SK-N-DZ (cell line): ENCODE results near the gene ADGRL3.
"Not testable (repeated sequence)": the region's sequence is repeated elsewhere in the genome, so short reads cannot be mapped to it uniquely, and the experiment has no call there.

ENCODE experiments used
- DNase-seq: peaks from one replicate; pipeline ENCODE4 v3.0.0-alpha.2; 2015; ENCODE audit warnings: low spot score

The ADGRL3 gene

GRCh38 chr4:61205066-61205465, 4.9 kb downstream of the ADGRL3 start:
- DNase-seq, result no peak

DNA sequence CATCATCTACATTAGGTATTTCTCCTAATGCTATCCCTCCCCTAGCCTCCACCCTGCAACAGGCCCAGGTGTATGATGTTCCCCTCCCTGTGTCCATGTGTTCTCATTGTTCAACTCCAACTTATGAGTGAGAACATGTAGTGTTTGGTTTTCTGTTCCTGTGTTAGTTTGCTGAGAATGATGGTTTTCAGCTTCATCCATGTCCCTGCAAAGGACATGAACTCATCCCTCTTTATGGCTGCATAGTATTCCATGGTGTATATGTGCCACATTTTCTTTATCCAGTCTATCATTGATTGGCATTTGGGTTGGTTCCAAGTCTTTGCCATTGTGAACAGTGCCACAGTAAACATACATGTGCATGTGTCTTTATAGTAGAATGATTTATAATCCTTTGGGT, 7.0 kb downstream of the ADGRL3 start:
- not testable (repeated sequence) for DNase-seq

DNA sequence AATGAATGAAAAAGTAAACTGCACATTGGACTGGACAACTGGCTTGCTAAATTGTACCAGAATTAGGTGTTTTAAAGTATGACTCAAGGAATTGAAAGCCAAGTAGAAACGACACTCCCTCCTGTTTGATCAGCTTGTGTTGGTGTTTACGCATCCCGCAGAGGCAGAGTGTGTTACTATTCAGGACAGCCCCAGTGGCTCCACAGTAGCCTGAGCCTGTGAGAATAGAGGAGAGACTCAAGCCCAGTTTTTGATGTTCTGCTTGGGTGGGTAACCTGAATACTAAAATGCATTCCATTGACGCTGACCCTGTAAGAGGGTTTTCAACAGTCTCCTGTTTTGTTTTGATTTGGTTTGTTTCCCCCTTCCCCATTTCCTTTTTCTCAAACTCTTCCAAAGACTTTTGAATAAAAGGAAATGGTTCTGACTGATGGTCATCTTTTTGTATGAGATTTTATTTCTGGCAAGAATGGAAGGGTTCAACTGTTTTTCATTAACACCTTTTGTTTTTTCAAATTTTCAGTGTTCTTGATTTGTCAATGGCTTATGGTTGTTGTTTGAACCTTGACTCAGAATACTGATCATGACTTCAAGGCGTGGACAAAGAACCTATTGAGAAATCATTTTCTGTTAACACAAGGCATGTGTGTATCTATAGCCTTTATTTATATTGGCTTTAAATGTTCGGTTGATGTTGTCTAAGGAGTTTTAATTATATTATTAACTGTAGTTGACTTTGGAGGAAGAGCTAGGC, 10.2 kb downstream of the ADGRL3 start:
- no peak for DNase-seq

GRCh38 chr4:61211781-61212180, 11.7 kb downstream of the ADGRL3 start:
- DNase-seq, result no peak

- DNase-seq, result peak; percentile 15
These were observed 12.7 kb downstream of the ADGRL3 start for GRCh38 chr4:61212788-61213187.

DNA sequence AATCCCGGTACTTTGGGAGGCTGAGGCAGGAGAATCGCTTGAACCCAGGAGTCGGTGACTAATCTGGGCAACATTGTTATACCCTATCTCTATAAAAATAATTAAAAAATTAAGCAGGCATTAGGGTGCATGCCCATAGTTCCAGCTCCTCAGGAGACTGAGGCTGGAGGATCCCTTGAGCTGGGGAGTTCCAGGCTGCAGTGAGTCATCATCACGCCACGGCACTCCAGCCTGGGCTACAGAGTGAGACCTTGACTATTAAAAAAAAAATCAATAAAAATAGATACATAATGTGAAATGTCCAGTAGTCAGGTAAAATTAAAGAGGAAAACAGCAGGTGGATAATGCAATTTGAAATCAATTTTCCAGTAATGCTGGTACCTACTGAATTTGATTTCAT, 14.6 kb downstream of the ADGRL3 start:
- DNase-seq, result no peak

DNA sequence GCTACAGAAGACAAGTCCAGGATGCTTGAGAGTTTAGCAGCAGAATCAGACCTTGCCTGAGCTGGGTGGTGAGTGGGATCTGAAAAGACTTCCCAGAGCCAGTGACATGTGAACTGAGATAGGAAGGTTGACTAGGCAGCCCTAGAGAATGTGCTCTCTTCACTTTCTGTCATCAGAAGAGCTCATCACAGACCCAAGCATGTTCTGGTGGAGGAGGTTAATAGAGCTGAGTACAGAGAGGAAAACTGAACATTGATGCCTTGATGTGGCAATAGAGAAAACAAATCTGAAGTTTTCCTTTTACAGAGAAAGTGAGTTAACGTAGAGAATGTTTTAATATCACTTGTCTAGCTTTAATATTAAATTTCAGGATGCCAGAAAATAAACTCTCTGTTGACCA, 17.1 kb downstream of the ADGRL3 start:
- no peak for DNase-seq

DNA sequence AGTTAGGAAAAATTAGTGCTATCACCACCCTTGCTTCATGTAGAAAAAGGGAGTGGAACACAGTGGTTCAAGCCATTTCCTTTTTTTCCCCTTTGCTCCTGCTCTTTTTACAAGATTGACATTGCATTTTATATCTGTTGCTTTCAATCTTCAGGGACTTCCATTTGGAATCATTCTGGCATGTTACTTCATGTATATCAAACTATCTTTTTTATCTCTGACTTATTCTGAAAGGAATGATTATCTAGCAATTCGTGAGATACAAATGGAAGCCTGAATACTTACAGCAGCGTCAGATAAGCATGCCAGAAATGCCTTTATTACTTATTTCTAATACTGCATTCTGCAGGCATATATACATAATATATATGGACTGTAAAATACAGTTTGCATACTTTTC, 20.4 kb downstream of the ADGRL3 start:
- DNase-seq, result no peak

DNA sequence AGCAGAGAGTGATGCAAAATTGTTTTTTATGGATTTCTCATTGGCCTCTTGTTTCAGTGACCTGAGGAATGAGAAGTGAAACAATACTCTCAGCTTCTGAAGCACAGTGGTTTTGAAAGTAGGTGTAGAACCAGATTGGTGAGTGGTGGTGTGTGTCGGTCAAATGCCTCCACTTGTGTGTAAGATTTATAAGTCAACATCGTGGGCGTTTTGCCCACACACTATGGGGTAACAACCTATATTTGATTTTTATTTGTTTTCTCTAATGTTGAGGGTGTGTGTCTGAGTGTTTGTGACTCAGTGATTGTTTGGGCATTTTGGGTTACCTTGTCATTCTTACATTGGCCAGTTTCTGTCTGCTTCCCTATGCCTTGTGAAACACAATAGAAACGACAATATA, 23.3 kb downstream of the ADGRL3 start:
- DNase-seq, result no peak

- no peak for DNase-seq
These were observed 24.4 kb downstream of the ADGRL3 start for GRCh38 chr4:61224573-61224972.

GRCh38 chr4:61225656-61226055, 25.5 kb downstream of the ADGRL3 start:
- DNase-seq, result no peak

DNA sequence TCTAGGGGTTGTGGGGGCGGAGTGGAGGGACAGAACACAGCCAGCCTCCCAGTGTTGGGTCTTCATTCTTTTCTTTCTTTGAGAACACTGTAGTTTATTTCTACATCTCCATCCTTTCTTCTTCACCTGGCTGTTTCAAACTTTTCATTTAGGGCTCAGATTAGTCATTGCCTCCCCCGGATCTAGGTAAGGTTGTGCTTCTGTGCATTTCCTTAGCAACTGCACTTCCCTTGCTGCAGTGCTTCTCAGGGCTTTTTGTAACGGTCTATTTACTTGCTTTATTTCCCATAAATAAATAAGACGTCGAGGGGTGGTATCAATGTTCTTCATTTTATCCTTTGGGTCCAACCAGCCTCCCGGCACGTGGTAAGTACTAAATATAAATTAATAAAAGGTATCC, 31.3 kb downstream of the ADGRL3 start:
- no peak for DNase-seq

GRCh38 chr4:61239250-61239649, 39.1 kb downstream of the ADGRL3 start:
- no peak for DNase-seq

DNA sequence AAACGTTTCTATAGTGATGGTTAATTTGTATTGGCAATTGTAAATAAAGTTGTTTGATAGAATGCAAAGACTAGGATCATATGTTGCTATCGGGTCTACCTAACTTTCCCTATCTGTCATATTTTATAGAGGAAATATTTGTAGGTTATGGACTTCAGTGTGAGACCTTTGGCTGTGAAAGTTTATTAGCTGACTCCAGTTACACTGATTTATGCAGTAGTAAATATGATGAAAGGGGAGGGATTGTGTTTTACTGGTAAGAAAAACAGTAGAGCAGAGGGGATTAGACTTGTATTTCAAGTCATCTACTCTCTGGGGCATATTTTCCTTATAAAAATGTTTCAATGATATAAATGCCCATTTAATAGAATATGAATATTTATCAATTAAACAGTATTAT, 43.8 kb downstream of the ADGRL3 start:
- no peak for DNase-seq

- DNase-seq, result no peak
These were observed 45.1 kb downstream of the ADGRL3 start for GRCh38 chr4:61245069-61245714.

GRCh38 chr4:61246034-61246433, 45.9 kb downstream of the ADGRL3 start:
- DNase-seq, result peak; percentile 2

GRCh38 chr4:61248705-61249104, 48.6 kb downstream of the ADGRL3 start:
- no peak for DNase-seq

DNA sequence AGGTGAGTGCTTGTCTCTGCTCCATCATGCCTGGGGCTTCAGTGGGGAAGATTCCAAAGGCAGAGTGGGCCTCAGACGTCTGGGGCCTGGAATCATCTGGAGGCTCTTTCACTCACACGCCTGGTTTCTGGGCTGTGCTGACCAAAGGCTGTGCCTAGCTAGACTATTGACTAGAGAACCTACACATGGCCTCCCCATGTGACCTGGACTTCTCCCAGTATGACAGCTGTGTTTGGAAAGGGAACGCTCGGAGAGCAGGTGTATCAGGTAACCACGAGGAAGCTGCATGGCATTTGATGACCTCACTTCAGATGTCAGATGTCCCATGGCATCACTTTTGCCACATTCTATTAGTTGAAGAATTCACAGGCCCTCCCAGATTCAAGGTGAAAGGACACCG, 51.0 kb downstream of the ADGRL3 start:
- peak; percentile 2 for DNase-seq

- no peak for DNase-seq
These were observed 54.3 kb downstream of the ADGRL3 start for GRCh38 chr4:61254406-61254805.

DNA sequence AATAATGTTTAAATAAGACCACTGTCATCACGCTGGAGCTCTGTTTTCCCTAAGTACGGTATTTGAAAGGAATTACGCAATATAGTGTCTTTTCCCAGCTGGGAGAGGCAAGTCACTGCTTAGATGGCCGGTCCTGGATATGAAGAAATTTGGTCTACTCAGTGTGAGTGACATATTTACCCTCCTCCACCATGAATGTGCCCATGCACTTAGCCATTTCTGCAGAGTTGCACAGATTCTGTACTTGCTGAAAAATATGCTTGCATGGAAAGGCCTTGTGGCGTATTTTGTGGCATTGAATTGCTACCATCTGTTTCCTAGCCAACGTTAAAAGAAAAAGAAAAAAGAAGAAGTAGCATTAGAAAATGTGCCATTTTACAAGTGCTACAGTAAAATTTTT, 73.1 kb downstream of the ADGRL3 start:
- DNase-seq, result no peak

DNA sequence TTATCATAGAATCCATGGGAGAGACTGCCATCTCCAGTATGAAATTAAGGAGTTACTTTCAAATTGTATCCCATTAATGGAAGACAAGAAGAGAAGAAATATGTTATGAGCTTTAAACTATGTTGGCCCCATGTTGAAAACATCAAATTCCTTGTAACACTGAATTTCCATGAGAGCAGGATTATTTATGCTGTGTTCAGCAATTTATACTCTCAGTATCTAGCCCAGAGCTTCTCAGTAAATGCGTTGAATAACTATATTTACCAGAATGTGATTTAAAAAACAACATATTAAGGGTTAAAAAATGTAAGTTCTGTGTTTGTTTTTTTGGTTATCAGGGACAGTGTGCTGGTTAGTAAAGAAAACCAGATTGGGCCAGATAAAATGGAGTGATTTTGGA, 74.2 kb downstream of the ADGRL3 start:
- no peak for DNase-seq

GRCh38 chr4:61275241-61275640, 75.1 kb downstream of the ADGRL3 start:
- DNase-seq, result no peak

GRCh38 chr4:61276029-61276428, 75.9 kb downstream of the ADGRL3 start:
- no peak for DNase-seq
